Lung microvascular endothelial cell (primary cell): Measurements from ENCODE around the gene NR1D1. TPM values are rescaled to one million over a fixed set of nuclear protein-coding genes. Genes with fewer than 3 reads are reported as not detected.

ENCODE experiments used
- DNase-seq, 2 donors: peaks; one replicate each; pipeline versions ENCODE4 v3.0.0 to v3.0.0-alpha.2; 2010; ENCODE audit warnings: low read depth in 2 of 2
- total RNA-seq: library from RNA; depleted of rRNA; stranded (reverse); fragments of >200 nt; gene quantifications from 2 replicates; pipeline ENCODE4 v1.2.1, GENCODE V29; 2014

Gene NR1D1
- total RNA-seq, 1 donor from 2014 or later: 1.2 TPM

DNA sequence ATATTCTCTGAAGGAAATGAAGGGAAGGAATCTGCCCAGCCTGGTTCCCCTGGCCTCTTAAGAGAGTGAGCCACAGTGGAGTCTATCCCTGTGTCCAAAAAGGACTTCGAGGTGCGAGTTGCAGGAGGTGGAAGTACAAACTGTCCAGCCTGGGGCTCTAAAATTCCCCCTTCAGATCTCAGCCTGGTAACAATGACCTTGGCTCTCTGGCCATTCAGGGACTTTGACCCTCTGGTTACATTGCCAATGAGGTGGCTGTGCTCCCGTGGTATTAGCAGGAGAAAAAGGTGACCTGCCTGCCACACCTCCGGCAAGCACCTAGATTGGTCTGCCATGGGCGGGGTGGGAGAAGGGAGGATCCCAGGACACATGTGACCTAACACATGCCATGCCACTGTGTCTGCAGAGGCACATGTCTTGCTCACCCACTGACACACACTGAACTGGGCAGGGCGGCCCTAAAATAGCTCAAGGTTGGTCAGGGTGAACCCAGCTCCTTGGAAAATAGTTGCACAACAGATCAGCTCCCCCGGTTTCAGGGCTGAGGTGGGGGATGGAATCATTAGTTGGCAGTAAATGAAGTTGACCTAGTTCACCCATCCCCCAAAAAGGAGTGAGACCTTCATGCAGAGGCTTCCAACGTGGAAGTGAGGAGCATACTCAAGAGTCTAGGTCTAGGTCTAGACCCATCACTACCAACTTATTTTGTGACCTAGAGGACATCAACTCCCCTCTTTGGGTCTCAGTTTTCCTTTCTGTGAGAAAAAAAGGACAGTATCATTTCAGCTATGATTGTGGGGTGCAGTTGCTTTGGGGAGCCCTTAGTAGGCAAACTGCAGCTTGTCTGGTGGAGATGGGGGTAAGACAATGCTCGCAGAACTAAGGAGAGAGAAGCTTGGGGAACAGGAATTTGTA lies 2.2 kb downstream of the NR1D1 start:
- DNase-seq: peak in 1 of 2 donors; percentile 31

DNA sequence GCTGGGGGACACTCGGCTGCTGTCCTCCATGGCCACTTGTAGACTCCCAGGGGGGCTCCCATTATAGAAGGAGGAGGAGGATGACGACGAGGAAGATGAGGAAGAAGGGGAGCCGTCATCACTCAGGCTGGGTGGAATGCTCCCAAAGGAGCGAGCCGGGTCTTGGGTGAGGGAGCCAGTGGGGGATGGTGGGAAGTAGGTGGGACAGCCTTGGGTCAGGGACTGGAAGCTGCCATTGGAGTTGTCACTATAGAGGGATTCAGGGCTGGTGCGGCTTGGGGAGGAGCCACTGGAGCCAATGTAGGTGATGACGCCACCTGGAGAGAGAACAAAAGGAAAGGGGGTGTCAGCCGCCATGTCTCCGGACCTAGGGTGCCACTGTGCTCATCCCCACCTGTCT lies 3.3 kb downstream of the NR1D1 start:
- DNase-seq: no peak

DNA sequence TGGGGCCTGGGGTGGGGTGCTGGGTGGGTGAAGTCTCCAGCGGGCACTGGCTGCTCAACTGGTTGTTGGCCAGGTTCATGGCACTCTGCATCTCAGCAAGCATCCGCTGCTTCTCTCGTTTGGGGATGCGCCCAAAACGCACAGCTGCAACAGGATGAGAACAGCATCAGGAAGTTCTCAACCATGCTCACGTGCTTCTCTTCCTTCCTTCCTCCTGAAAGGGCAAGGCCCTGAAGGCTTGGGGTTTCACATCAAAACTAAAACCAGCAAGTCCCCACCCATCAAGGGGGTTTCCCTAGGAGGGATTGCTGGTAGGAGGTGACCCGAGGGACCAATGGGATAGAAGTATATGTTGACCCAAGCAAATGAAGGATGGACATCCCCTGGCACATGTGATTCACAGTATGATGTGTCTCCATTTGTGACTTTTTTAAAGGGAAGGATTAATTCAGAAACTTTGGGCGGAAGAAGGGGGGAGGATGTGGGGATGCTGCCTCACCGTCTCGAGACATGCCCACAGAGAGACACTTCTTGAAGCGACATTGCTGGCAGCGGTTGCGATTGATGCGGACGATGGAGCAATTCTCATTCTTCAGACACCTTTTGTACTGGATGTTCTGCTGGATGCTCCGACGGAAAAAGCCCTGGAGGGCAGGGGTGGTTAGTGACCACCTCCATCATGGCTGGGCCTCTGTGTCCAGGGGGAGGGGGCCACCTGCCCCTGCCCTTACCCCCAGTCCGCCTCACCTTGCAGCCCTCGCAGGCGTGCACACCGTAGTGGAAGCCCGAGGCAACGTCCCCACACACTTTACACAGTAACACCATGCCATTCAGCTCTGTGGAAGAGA lies 4.2 kb downstream of the NR1D1 start:
- peak; percentile 81 to 88 for DNase-seq

DNA sequence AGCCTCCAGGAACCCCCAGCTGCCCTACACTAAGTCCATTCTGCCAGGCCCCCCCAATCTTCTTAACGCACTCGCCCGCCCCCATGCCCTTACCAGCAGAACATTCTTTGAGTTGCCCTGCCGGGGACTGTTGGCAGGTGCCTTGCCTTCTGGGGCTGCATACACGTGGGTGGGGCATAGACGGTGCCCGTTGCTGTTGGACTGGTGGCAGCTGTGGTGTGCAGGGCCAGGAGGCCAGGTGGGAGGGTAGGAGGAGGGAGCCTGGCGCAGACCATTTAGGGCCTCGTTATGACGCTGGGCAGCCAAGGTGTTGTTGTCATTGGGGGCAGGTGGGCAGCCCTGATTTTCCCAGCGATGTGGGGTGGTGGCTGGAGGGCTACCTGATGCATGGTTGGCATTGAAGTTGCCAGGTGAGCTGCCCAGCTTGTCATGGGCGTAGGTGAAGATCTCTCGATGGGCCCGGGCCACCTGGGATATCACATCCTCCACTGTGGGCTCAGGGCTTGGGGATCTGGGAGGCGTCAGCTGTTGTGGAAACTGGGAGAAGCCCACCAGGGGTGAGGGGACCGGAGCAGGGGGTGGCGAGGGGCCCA lies 4.9 kb downstream of the NR1D1 start:
- DNase-seq: no peak

DNA sequence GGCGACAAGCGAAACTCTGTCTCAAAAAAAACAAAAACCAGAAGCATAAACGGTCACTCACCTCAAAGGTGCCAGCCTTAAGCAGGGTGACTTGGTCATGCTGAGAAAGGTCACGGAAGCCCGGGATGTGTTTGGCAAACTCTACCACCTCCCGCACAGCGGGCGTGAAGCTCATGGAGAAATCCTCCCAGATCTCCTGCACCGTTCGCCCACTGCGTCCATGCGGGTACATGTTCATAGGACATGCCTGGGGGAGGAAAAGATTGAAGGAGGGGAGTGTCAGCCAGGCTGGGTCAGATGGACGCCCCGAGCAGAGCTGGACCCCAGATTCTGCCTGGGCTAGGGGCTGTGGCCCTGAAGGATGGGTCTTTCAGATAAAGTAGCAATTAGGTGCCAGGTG lies 5.5 kb downstream of the NR1D1 start:
- no peak for DNase-seq

DNA sequence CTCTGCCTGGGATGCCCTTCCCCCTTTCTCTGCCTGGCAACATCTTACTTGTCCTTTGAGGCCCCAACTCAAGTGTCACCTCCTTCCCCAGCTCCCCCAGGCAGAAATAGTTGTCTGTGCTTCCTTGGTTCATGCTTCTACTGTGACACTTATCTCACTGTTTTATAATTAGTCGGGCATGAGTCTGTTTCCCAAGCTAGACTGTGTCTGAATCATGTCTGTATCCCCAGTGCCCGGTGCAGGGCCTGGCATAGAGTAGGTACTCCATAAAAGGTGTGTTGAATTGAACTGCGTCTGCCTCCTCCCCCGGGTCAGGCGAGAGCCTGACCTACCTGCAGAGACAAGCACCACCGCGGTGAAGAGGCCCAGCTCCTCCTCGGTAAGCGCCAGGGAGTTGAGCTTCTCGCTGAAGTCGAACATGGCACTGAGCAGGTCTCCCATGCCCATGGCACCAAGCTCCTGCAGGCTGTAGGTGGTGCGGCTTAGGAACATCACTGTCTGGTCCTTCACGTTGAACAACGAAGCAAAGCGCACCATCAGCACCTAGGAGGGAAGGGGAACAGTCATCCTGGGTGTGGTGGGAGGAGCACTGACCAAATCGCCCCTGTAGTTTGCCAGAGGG lies 6.7 kb downstream of the NR1D1 start:
- DNase-seq: no peak

DNA sequence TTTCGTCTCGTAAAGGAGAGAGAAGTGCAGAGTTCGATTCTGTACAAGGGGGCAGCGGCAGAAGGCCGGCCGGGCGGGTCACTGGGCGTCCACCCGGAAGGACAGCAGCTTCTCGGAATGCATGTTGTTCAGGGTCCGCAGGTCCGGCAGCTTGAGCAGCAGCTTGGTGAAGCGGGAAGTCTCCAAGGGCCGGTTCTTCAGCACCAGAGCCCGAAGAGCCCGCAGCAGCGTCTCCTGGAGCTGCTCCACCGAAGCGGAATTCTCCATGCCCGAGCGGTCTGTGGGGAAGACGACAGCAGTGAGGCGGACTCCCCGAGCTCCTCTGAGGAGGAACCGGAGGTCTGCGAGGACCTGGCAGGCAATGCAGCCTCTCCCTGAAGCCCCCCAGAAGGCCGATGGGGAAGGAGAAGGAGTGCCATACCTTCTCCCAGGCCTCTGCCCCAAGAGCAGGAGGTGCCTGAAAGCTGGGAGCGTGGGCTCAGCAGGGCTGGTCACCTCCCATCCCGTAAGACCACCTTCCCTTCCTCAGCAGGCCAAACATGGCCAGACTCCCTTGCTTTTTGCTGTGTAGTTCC lies 7.3 kb downstream of the NR1D1 start:
- DNase-seq: no peak

DNA sequence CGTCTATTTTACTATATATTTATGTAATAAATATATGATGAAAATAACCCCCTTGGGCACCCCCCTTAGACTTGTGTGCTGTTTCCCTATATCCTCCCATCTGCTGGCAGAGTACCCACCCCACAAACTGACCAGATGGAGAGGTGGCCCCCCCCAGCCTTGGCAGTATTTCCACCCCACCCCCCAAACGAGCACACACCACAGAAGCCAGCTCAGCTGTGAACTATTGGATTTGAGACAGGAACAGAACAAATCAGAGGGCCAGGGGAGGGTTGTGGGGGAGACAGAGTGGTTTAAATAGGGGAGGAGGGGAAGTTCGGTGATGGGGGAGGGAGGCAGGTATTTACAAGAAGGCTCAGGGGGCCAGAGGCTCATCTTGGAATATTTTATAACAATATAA lies 7.8 kb downstream of the NR1D1 start:
- DNase-seq: no peak

DNA sequence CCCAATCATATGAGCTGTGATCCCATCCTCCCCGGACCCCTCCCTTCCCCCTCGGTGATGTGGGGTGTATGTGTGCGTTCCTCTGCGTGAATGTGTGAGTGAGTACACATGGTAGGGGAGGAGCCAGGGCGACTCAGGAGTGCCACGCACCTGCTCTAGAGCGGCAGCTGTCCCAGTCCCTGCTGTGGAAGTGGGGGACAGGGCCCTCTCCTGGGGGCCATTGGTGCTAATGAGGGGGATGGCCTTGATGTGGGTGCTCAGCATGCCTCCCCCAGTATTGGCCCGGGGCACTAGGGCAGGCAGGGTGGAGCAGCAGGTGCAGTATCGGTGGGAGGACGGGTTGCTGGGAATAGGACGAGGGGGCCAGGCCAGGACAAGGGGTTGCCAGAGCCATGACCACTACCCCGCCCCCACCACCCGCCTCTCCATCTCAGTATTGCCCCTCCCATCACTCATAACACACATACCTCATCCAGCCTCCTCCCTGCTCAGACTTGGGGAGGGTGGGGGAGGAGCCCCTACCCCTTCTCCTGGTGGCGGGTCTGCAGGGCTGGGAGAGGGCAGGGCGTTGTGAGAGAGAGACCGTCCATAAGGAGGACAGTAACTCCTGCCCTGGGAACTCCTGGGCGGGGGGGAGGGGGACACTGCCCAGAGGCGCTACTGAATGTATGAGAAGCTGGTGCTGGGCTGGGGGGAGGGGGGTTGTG lies 8.5 kb downstream of the NR1D1 start:
- DNase-seq: no peak

DNA sequence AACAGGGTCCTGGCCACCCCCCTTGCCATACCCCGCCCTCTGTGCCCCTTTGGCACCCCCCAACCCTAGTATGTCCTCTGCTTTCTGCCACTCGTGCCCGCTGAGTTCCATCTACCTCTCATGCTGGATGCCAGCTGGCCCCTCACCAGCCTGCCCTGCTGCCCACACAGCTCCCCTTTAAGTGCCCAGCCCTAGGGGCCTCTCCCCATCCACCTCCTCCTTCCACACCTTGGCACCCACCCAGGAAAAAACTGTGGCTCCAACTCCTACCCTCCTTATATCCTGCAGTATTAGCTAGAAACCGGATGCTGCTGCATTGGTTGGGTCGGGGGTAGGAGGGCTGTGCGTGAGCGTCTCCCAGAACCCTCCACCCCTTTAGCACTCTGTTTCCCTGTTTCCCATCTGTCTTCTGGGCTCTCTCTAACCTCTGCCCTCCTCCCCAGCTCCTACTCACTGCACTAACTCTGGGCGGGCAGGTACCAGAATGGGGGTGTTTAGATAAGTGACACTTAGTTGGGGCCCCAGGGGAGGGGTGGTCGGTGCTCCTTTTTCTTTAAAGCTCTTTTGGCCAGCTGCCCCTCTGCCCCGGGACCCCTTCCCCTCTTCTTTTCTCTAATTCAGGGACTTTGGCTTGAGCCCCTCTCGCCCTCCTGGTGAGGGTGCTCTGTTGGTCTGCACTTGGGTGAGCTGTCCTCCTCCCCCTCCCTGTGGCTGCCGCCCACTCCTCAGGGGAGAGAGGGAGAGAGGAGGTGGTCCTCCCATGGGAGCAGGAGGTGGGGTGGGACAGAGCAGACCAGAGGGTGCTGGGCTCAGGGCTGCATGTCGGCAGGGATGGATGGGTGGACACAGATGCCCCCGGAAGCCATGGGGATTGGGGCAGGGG lies 9.9 kb downstream of the NR1D1 start:
- DNase-seq: no peak

DNA sequence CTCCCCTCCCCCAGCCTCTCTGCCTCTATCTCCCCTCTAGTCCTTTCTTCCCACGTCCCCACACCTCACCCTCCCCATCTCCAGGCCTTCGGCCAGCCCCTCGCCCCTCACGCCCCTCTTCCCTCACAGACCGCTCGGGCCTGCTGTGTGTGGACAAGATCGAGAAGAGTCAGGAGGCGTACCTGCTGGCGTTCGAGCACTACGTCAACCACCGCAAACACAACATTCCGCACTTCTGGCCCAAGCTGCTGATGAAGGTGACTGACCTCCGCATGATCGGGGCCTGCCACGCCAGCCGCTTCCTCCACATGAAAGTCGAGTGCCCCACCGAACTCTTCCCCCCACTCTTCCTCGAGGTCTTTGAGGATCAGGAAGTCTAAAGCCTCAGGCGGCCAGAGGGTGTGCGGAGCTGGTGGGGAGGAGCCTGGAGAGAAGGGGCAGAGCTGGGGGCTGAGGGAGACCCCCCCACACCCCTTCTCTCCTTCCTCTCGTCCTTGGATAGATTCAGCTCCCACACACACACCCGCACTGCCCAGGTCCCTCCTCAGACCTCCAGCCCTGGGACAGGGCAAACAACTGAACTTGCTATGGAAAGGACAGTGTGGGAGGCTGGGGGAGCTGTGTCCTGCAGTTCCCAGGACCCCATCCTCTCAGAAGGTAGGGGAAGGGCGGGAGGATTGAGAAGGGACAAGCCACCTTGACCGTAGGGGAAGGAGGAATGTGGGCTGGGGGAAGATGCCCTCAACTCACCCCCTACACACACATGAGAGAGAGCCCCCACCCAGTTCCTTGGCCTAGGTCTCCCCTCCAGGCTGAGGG lies 11.1 kb downstream of the NR1D1 start:
- no peak for DNase-seq

DNA sequence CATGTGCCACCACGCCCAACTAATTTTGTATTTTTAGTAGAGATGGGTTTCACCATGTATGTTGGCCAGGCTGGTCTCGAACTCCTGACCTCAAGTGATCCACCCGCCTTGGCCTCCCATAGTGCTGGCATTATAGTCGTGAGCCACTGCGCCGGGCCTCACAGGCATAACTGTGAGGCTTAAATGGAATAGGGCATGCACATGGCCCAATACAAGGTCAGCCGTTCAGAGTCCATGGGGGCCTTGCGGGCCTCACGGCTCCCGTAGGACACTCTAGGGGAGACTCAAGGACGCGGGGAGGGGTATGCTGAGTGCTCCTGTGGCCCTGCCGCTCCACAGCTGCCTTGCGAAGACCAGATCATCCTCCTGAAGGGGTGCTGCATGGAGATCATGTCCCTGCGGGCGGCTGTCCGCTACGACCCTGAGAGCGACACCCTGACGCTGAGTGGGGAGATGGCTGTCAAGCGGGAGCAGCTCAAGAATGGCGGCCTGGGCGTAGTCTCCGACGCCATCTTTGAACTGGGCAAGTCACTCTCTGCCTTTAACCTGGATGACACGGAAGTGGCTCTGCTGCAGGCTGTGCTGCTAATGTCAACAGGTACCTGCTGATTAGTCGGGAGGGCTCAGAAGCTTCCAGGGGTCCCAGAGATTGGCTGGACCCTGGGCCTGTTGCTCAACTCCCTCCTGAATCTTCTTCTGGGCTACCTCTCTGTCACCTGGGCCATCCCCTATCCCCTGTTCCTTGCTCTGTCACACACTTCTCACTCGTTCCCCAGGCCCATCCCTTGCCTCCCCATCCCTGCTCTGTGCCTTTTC lies 12.3 kb downstream of the NR1D1 start:
- no peak for DNase-seq

DNA sequence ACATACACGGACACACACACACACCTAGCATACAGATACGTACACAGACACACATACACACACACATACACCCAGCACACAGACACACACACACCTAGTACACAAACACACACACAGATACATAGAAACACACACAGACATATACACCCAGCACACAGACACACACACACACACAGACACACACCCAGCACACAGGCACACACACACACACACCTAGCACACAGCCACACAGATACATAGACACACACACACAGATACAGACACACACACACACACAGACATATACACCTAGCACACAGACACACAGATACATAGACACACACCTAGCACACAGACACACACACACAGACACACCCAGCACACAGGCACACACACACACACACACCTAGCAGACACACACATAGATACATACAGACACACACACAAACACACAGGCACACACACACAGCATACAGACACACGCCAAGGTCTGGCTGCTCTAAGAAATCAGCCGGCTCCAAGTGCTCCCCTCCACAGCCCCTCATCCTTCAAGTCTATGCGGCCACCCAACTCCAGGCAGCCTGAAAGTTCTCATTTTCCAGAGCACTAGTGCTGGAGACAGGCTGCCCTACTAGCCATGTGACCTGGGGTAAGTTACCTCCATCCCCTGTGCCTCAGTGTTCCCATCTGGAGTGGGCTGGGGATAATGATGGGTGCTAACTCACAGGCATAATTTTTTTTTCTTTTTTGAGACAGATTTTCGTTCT lies 13.2 kb downstream of the NR1D1 start:
- DNase-seq: no peak

DNA sequence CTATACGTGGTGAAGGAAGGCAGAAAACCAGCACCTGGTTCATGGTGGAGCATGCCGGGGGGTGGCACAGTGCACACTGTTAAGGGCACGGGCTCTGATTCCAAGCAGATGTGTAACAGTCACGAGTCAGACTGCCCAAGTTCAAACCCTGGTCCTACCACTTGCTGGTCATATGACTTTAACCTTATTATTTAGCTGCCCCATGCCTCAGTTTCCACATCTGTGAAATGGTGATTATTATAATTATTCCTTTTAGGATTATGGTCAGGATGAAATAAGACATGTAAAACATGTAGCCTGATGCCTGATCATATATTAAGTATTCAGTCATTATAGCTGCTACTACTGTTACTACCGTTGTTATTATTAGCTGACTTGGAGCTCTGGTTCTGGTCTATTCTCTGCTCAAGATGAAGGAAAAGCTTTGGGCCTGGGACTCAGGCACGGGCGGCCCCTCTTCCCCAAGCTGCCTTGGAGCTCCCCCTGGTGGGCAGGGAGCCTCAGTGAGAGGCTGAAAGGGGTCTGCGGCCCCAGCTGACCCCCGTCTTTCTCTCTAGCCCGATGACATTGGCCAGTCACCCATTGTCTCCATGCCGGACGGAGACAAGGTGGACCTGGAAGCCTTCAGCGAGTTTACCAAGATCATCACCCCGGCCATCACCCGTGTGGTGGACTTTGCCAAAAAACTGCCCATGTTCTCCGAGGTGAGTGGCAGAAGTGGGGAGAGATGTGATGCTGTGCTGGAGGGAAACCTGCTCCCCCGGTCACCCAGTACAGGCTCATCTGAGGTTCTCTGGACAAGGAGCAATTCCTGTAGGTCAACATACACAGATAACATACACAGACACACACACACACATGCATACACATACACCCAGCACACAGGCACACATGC lies 14.0 kb downstream of the NR1D1 start:
- peak; percentile 54 to 70 for DNase-seq

DNA sequence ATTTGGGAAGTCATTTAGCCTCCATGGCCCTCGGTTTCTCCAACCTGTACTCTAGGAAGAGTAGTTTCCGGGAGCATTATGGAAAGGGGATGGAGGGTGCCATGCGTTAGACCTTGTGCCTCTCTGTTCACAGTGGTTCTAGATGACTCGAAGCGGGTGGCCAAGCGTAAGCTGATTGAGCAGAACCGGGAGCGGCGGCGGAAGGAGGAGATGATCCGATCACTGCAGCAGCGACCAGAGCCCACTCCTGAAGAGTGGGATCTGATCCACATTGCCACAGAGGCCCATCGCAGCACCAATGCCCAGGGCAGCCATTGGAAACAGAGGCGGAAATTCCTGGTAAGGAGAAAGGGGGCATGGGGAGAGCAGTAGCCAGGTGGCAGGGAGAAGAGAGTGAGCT lies 15.9 kb downstream of the NR1D1 start:
- no peak for DNase-seq

DNA sequence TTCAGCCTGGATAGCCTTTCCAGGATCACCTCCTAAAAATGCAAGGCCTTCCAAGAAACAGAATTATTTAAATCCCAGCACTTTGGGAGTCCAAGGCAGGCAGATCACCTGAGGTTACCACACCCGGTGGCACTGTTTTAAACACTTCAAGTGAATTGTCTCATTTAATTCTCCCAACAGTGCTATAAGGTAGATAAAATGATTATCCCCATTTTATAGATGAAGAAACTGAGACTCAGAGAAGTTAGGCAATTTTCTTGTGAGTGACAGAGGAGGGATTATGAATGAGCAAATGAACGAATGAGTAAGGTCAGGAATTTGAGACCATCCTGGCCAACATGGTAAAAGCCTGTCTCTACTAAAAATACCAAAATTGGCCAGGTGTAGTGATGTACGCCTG lies 20.8 kb downstream of the NR1D1 start:
- no peak for DNase-seq
